Keratinocyte (primary cell): ENCODE measurements around the gene STARD3.

ENCODE experiments used
- CTCF ChIP-seq, 3 experiments: IDR thresholded peaks in 1 of 3; conservative IDR thresholded peaks in 1 of 3; optimal IDR thresholded peaks in 1 of 3; 2 replicates in 2 of 3; 3 replicates in 1 of 3; pipeline versions ENCODE3 to v1.5.1; 2011; ENCODE audit warnings: low read length in 3 of 3, mild to moderate bottlenecking in 3 of 3, moderate library complexity in 2 of 3, control low read depth in 1 of 3, inconsistent platforms in 1 of 3; ENCODE audit not compliant: insufficient read depth in 2 of 3; ENCODE audit errors: extremely low read depth in 1 of 3
- EZH2 ChIP-seq: IDR thresholded peaks from one replicate; pipeline ENCODE4 v1.6.1; 2012; ENCODE audit warnings: inconsistent platforms, mild to moderate bottlenecking, low read length, moderate library complexity

GRCh38 chr17:39688945-39689344 lies 52.0 kb downstream of the STARD3 start:
- TF ChIP-seq CTCF (optimal IDR thresholded peaks at IDR 0.05 in 1 of 3, IDR thresholded peaks at IDR 0.05 in 1 of 3, conservative IDR thresholded peaks at IDR 0.05 in 1 of 3; ENCODE audit: extremely low read depth in 1 of 3, insufficient read depth in 2 of 3, low read length in 3 of 3) (peak in 1 of 3 experiments; percentile 16), EZH2 (no peak)
